Measurements from ENCODE around the gene MT1M. TPM values are rescaled to one million over a fixed set of nuclear protein-coding genes. Genes with fewer than 3 reads are reported as not detected.
A peak's percentile ranks its signal among the peaks of the same experiment; 100 is the strongest.
"Not testable (repeated sequence)": the region's sequence is repeated elsewhere in the genome, so short reads cannot be mapped to it uniquely, and the experiment has no call there.

Gene MT1M
- total RNA-seq, 1 donor from 2014 or later, result not detected

DNA sequence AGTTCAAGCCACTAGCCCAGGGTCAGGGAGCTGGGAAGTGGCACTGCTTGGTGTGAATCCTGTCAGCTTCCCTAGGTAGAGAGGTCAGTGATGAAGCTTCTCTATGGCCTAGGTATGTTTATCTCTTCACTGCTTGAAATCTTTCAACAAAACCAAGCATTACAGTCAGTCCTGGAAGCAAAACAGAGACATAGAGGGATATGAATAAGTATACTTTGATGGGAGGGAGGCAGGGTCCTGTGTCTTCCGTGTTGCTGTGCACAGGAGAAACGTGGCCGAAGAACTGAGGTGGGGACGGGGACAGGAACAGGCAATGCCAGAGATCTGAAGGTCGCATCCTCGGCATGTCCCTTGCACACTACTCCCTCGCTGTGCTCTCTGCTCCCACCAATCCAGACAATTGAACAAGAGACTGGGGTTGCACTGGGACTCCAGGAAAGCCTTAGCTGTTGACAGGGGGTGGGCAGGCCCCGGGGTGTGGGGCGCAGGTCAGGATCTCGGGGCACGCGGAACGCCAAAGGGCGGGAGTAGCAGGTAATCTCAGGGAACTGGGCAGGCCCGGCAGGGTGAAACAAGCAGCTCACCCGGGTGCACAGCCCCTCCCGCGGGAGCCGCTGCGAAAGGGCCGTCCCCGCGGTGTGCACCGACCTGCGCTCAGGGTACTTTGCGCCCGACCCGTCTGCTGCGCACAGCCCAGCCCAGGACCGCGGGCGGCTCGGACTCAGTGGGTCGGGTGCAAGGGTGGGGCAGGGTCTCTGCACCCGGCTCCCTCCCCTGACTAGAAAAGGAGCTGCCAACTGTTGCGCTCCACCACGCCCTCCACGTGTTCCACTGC is 36.8 kb downstream of the MT1M start, which contains the start of gene MT1H:
MT1H (plus strand) TSS at position 810 of the 835 bp plus-strand sequence. CDS start 71 bp downstream, outside the sequence.
- DNase-seq (ENCODE audit: low spot score), result no peak
- Mint-ChIP-seq H3K27me3 (ENCODE audit: insufficient read depth) (peaks cover 60% of the 10 kb centered on the region), H3K4me1 (ENCODE audit: low read depth) (peaks cover 47% of the 10 kb centered on the region), H3K36me3 (ENCODE audit: low read depth) (peaks cover 8% of the 10 kb centered on the region), H3K4me3 (peak within 1 kb of the TSS; percentile 61), H3K27ac (no peak within 1 kb of the TSS), H3K9me3 (no peaks in the 10 kb centered on the region)
- intact Hi-C loops (cut with micrococcal nuclease), result loop anchor here (2.0 kb wide), 1 partner anchor 14 kb away; the partner anchor contains the start of gene MT1X

DNA sequence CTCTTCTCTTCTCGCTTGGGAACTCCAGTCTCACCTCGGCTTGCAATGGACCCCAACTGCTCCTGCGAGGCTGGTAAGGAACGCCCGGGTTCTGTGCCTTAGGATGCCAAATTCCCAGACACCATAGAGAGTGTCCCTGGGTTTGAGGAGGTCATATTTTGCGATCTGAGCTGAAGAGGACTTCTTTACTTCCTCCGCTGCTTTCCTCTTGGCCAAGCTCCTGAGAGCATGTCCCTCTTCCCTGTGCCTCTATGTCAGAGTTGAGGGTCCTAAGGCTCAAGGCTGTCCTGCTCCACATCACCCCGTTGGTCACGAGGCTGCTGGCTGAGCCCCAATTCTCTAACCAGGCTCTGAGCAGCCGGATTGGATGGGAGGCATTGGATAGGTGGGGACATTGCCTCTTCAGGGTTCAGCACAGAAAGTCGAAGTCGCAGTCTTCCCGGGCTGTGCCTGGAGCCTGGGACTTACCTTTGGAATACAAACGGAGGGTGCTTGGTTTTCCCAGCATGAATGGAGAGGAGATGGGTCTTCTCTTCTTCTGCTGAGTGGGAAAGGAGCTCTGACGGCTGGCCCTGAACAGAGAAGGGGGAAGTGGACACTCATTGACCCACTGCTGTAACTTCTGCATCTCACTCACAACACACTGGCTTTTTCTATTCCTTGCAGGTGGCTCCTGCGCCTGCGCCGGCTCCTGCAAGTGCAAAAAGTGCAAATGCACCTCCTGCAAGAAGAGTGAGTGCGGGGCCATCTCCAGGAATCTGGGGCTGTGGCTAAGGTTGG is 37.6 kb downstream of the MT1M start:
- Mint-ChIP-seq H3K9me3 (no peaks in the 10 kb centered on the region), H3K4me1 (ENCODE audit: low read depth) (peaks cover 42% of the 10 kb centered on the region), H3K27me3 (ENCODE audit: insufficient read depth) (peaks cover 63% of the 10 kb centered on the region), H3K27ac (no peak overlapping the region), H3K4me3 (peak overlapping the region; percentile 33), H3K36me3 (ENCODE audit: low read depth) (peaks cover 6% of the 10 kb centered on the region)
- DNase-seq (ENCODE audit: low spot score), result no peak
- intact Hi-C loops (cut with micrococcal nuclease), result loop anchor here (2.0 kb wide), 1 partner anchor 13 kb away; the partner anchor contains the start of gene MT1X

DNA sequence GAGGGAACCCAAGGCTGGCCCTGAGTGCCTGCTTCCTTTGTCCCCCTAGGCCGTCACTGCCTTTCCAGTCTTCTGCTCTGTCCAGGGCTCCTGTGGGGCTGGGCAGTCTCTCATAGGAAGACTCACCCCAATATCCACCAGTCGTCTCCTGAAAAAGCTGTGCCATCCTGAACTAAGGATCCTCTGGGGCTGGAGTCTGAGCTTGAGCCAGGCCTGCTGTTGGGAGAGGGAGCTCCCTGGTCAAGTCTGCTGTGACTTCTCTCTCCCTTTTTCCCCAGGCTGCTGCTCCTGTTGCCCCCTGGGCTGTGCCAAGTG is 38.1 kb downstream of the MT1M start:
- peaks cover 42% of the 10 kb centered on the region for H3K4me1 Mint-ChIP-seq (ENCODE audit: low read depth)
- intact Hi-C loops (cut with micrococcal nuclease), result no loop called here

DNA sequence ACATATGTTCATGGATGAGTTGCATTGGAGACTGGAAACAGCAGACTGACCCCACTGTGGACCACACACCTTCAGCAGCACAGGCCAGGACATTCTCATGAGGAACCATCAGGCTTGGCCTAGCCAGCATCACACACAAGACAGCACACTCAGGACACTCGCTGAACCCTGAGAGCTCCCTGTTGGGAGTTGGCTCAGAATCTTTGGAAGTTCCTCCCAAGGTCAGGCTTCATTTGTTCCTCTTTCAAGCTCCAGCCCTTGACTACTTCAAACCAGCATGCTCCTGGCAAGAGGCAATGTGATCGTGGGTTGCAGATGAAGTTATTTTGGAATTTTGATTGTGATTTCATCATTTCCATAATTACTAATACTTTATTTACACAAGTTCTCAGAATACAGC is 39.2 kb downstream of the MT1M start:
- peaks cover 63% of the 10 kb centered on the region for H3K27me3 Mint-ChIP-seq (ENCODE audit: insufficient read depth)
- DNase-seq (ENCODE audit: low spot score); H3K27ac Mint-ChIP-seq; H3K36me3 Mint-ChIP-seq (ENCODE audit: low read depth); H3K9me3 Mint-ChIP-seq; H3K4me3 Mint-ChIP-seq; intact Hi-C loops (cut with micrococcal nuclease): not testable (repeated sequence)
- H3K4me1 Mint-ChIP-seq (ENCODE audit: low read depth), result peaks cover 53% of the 10 kb centered on the region

More for the DNA sequence above, 38.1 kb downstream of the MT1M start:
- Mint-ChIP-seq H3K27ac (no peak overlapping the region), H3K36me3 (ENCODE audit: low read depth) (peaks cover 6% of the 10 kb centered on the region), H3K9me3 (no peaks in the 10 kb centered on the region), H3K4me3 (no peak overlapping the region), H3K27me3 (ENCODE audit: insufficient read depth) (peaks cover 62% of the 10 kb centered on the region)
- DNase-seq (ENCODE audit: low spot score), result no peak

DNA sequence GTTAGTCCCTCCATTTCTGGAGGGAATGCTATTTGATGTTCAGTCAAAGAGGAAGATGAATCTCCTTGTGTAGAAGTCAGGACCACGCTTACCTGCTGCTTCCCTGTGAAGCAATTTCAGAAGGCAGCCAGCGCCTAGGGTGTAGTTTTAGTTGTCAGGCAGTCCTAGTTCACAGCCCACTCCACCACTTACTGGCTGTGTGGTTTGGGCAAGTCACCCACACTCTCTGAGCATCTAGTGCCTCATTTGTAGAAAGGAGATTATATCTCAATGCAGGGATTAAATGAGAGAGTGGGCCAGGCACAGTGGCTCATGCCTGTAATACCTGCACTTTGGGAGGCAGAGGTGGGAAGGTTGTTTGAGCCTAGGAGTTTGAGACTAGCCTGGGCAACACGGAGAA is 39.7 kb downstream of the MT1M start:
- H3K27ac Mint-ChIP-seq; H3K9me3 Mint-ChIP-seq; DNase-seq (ENCODE audit: low spot score); intact Hi-C loops (cut with micrococcal nuclease); H3K36me3 Mint-ChIP-seq (ENCODE audit: low read depth); H3K4me3 Mint-ChIP-seq: not testable (repeated sequence)
- peaks cover 52% of the 10 kb centered on the region for H3K4me1 Mint-ChIP-seq (ENCODE audit: low read depth)
- H3K27me3 Mint-ChIP-seq (ENCODE audit: insufficient read depth), result peaks cover 61% of the 10 kb centered on the region

DNA sequence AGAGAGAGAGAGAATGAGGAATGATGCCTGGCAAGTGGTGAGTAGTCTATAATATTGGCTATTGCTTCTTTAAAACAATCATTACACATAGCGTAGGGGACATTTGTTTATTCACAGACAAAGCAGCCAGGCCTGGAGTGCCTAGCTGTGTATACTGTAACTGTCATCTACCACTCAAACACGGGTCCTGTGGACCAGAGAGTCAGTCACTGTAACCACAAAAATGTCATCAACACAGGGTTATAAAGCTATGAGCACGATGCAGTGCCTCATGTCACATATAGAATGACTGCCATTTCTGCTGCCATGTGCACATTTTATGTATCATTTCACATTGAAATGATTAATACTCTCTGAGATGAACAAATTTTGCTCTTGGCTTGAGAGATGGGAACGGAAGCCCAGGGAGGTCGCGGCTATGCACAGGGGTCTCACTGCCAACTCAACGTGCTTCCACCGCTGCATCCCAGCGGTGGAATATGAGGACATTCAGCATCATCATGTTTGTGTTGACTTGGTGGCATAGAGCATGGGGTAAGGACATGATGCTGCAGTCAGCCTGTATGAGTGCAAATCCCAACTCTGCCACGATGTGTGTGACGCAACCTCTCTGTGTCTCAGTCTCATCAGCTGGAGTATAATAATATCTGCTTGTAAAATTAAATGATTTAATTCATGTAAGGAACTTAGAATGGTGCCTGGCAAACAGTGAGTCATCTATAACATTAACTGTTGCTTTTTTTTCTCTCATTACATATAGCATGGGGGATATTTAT is 40.5 kb downstream of the MT1M start:
- Mint-ChIP-seq H3K9me3 (no peaks in the 10 kb centered on the region), H3K27ac (no peak overlapping the region), H3K4me3 (no peak overlapping the region), H3K36me3 (ENCODE audit: low read depth) (peaks cover 6% of the 10 kb centered on the region), H3K4me1 (ENCODE audit: low read depth) (peaks cover 46% of the 10 kb centered on the region), H3K27me3 (ENCODE audit: insufficient read depth) (peaks cover 58% of the 10 kb centered on the region)
- intact Hi-C loops (cut with micrococcal nuclease), result no loop called here
- DNase-seq (ENCODE audit: low spot score), result no peak

DNA sequence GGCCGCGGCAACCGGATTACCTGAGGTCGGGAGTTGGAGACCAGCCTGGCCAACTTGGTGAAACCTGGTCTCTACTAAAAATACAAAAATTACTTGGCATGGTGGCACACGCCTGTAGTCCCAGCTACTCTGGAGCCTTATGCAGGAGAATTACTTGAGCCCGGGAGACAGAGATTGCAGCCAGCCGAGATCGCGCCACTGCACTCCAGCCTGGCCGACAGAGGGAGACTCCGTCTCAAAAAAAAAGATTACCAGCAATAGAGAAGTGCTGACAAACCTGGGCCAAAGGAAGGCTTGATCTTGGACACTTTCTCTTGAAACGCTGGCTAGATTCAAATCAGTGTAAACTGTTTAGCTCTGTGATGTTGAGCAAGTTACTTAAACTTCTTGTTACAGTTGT is 41.5 kb downstream of the MT1M start:
- Mint-ChIP-seq H3K36me3 (ENCODE audit: low read depth) (peaks cover under 1% of the 10 kb centered on the region), H3K27me3 (ENCODE audit: insufficient read depth) (peaks cover 50% of the 10 kb centered on the region), H3K27ac (no peak overlapping the region), H3K4me3 (no peak overlapping the region), H3K9me3 (no peaks in the 10 kb centered on the region), H3K4me1 (ENCODE audit: low read depth) (peaks cover 38% of the 10 kb centered on the region)
- intact Hi-C loops (cut with micrococcal nuclease), result loop anchor here (1.0 kb wide), 2 partner anchors 8 to 28 kb away; partner anchors contain the start of gene MT1X
- DNase-seq (ENCODE audit: low spot score), result no peak

DNA sequence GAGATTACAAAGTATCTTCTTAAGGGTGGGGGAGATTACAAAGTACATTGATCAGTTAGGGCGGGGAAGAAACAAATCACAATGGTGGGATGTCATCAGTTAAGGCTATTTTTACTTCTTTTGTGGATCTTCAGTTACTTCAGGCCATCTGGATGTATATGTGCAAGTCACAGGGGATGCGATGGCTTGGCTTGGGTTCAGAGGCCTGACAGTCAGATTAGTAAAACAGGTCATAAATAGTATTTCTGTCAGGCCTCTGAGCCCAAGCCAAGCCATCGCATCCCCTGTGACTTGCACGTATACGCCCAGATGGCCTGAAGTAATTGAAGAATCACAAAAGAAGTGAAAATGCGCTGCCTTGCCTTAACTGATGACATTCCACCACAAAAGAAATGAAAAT is 42.1 kb downstream of the MT1M start:
- not testable (repeated sequence) for H3K4me3 Mint-ChIP-seq; DNase-seq (ENCODE audit: low spot score); H3K27ac Mint-ChIP-seq; H3K9me3 Mint-ChIP-seq; H3K36me3 Mint-ChIP-seq (ENCODE audit: low read depth)
- intact Hi-C loops (cut with micrococcal nuclease), result loop anchor here (1.0 kb wide), 2 partner anchors 8 to 28 kb away; partner anchors contain the start of gene MT1X
- Mint-ChIP-seq H3K4me1 (ENCODE audit: low read depth) (peaks cover 32% of the 10 kb centered on the region), H3K27me3 (ENCODE audit: insufficient read depth) (peaks cover 46% of the 10 kb centered on the region)

DNA sequence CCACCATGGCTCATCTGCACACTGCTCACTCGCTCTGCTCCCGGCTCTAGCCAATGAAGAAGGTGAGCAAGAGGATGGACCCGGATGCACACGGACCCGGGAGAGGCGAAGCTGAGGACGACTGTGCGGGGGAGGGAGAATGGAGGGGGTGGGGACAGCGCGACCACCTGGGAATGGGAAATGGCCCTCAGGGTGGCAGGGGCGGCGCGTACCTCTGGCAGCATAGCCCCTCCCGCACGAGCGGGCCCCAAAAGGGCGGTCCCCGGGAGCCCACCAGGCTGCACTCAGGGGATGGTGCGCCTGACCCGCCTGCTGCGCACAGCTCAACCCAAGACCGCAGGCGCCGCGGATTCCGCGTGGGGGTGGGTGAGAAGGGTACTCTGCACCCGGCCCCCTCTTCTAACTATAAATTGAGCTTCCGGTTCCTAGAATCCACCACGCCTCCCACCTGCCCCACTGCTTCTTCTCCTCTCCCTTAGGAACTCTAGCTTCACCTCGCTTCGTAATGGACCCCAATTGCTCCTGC is 43.3 kb downstream of the MT1M start:
- H3K27ac Mint-ChIP-seq, result peak overlapping the region; percentile 40
- peak overlapping the region; percentile 66 for H3K4me3 Mint-ChIP-seq
- no peaks in the 10 kb centered on the region for H3K9me3 Mint-ChIP-seq
- H3K4me1 Mint-ChIP-seq (ENCODE audit: low read depth), result peaks cover 27% of the 10 kb centered on the region
- intact Hi-C loops (cut with micrococcal nuclease), result no loop called here
- H3K27me3 Mint-ChIP-seq (ENCODE audit: insufficient read depth), result peaks cover 35% of the 10 kb centered on the region
- DNase-seq (ENCODE audit: low spot score), result peak; percentile 44
- H3K36me3 Mint-ChIP-seq (ENCODE audit: low read depth), result no peaks in the 10 kb centered on the region

DNA sequence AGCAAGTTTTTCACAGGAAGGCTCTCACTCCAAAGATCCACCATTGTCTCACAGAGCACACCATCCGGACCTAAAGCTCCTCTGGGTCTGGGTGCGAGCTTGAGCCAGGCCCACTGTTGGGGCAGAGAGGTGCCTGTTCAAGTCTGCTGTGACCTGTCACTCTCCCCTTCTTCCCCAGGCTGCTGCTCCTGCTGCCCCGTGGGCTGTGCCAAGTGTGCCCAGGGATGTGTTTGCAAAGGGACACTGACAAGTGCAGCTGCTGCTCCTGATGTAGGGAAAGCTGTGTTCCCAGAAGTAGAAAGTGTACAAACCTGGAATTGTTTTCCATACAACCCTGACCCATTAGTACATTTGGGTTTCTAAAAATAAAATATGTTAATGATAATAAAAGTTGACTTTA is 45.0 kb downstream of the MT1M start:
- H3K9me3 Mint-ChIP-seq, result no peaks in the 10 kb centered on the region
- H3K4me1 Mint-ChIP-seq (ENCODE audit: low read depth), result peaks cover 33% of the 10 kb centered on the region
- intact Hi-C loops (cut with micrococcal nuclease), result no loop called here

DNA sequence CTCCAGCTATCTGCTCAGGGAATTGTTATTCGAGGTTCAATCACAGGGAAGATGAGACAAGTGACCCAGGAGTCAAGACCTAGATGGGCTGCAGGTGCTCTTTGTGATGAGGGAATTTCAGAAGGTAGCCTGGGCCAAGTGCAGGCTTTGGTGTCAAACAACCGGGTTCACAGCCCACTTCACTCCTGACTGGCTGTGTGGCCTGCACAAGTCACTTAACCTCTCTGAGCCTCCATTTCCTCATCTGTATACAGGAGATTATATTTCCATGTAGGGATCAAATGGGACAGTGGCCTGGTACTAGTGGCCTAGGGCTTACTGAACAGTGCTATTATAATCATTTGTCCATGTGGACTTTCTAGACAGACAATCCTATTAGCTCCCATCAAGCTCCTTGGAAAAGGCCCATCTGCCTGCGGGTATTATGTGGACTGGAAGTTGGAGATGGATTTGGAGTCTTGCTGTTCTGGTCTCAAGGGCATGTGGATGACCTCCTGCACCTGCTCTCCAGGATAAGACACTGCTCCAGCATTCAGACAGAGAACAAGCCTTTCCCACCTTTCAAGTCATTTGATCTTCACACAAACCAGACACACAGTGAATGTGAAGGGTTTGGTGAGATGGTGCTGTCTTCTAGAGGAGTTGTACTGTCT is 46.7 kb downstream of the MT1M start:
- intact Hi-C loops (cut with micrococcal nuclease), result no loop called here
- Mint-ChIP-seq H3K27me3 (ENCODE audit: insufficient read depth) (peaks cover 8% of the 10 kb centered on the region), H3K4me3 (no peak overlapping the region), H3K27ac (no peak overlapping the region), H3K36me3 (ENCODE audit: low read depth) (peaks cover 5% of the 10 kb centered on the region), H3K4me1 (ENCODE audit: low read depth) (peaks cover 47% of the 10 kb centered on the region), H3K9me3 (no peaks in the 10 kb centered on the region)
- DNase-seq (ENCODE audit: low spot score), result no peak

More for the DNA sequence above, 45.0 kb downstream of the MT1M start:
- Mint-ChIP-seq H3K27ac (no peak overlapping the region), H3K36me3 (ENCODE audit: low read depth) (no peaks in the 10 kb centered on the region), H3K4me3 (no peak overlapping the region), H3K27me3 (ENCODE audit: insufficient read depth) (peaks cover 18% of the 10 kb centered on the region)
- no peak for DNase-seq (ENCODE audit: low spot score)

DNA sequence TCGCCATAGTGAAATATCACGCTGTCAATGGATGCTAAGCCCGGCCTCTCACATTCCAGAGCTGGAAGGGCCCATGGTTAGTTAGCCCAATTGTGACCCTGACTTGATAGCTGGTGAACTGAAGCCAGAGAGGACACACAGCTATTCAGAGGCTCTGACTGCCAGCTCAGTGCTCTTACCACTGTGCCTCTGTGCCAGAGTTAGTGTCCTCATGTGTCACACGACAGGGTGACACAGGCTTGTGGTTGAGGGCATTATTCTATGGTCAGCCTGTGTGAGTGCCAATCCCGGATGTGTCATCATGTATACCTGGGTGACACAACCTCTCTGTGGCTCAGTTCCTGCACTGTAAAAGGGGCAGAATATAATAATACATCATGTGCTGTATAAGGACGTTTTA is 47.4 kb downstream of the MT1M start:
- intact Hi-C loops (cut with micrococcal nuclease), result loop anchor here (5.0 kb wide), 1 partner anchor 857 kb away; the partner anchor contains the start of gene CCDC102A
- H3K4me1 Mint-ChIP-seq (ENCODE audit: low read depth), result peaks cover 50% of the 10 kb centered on the region
- no peak for DNase-seq (ENCODE audit: low spot score)
- no peak overlapping the region for H3K4me3 Mint-ChIP-seq
- no peak overlapping the region for H3K27ac Mint-ChIP-seq
- peaks cover 7% of the 10 kb centered on the region for H3K27me3 Mint-ChIP-seq (ENCODE audit: insufficient read depth)
- H3K36me3 Mint-ChIP-seq (ENCODE audit: low read depth), result peaks cover 9% of the 10 kb centered on the region
- no peaks in the 10 kb centered on the region for H3K9me3 Mint-ChIP-seq

All from activated T-helper 1 cell treated with anti-CD3 and anti-CD28 coated beads, Interleukin-12 subunit alpha, Interleukin-12 subunit beta, Interleukin-2, Interleukin-4 antibody, amounts not matched to agents 30 ng/mL and 10 ng/mL and 1 ng/mL, durations not matched to agents 14 hours and 24 hours and 36 hours (primary cell).